Nephron (organoid): Measurements from ENCODE around the gene SIX3.

ENCODE experiments used
- H3K27ac Mint-ChIP-seq, 3 experiments: 2 replicates each; pipeline ENCODE4 v1.8.0; 2020; ENCODE audit warnings: mixed read lengths in 3 of 3, mild to moderate bottlenecking in 2 of 3, moderate library complexity in 1 of 3
- H3K27me3 Mint-ChIP-seq: 2 replicates; pipeline ENCODE4 v1.8.0; 2021; ENCODE audit warnings: low read depth, mild to moderate bottlenecking, moderate library complexity, mixed read lengths
- H3K36me3 Mint-ChIP-seq: 2 replicates; pipeline ENCODE4 v1.8.0; 2020; ENCODE audit warnings: low read depth, mixed read lengths
- H3K4me1 Mint-ChIP-seq: 2 replicates; pipeline ENCODE4 v1.8.0; 2020; ENCODE audit warnings: mixed read lengths
- H3K4me3 Mint-ChIP-seq, 3 experiments: 2 replicates each; pipeline ENCODE4 v1.8.0; 2020; ENCODE audit warnings: mild to moderate bottlenecking in 3 of 3, mixed read lengths in 3 of 3, moderate library complexity in 2 of 3
- H3K9me3 Mint-ChIP-seq: 2 replicates; pipeline ENCODE4 v1.8.0; 2020; ENCODE audit warnings: mixed read lengths
- TF ChIP-seq, protein P1 (sequence below), 3 experiments: fragments of 200-600 bp; sonication (generic); IDR thresholded peaks; one replicate each; pipeline ENCODE4 v1.5.0; 2021; ENCODE audit warnings: antibody characterized with exemption in 3 of 3; ENCODE audit not compliant: unreplicated experiment in 3 of 3

SIX3 gene

DNA sequence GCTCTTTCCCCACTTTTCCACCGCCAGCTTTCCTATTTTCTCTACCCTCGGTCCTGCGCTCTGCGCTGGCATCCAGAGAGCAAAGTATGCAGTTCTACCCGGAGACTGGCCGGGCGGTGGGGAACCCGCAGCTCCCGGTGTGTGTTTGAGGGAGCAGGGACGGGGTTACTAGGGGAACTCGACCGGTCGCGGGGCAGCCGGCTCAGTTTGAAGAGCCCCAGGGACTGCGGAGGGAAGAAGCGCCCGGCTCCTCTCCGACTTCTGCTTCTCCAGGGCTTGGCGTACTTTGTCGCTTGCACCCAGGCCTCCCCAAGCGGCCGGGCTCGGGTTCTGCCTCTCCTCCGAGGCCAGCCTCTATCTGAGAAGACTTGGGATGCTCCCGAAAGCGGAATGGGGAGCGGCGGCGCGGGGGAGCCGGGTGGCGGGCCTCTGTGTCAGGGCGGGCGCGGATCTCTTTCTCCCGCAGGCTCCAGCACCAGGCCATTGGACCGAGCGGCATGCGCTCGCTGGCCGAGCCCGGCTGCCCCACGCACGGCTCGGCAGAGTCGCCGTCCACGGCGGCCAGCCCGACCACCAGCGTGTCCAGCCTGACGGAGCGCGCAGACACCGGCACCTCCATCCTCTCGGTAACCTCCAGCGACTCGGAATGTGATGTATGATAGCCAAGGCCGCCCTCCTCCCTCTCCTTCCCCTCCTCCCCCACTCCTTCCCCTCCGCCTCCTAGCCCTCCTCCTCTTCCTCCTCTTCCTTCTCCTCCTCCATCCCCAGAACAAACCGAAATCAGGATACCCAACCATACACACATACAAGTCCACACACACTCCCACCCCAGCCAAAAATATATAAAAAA is 2.8 kb downstream of the SIX3 start:
- H3K4me3 Mint-ChIP-seq, result peak overlapping the region; percentile 2 to 48 (median 25)
- TF ChIP-seq, protein P1, sequence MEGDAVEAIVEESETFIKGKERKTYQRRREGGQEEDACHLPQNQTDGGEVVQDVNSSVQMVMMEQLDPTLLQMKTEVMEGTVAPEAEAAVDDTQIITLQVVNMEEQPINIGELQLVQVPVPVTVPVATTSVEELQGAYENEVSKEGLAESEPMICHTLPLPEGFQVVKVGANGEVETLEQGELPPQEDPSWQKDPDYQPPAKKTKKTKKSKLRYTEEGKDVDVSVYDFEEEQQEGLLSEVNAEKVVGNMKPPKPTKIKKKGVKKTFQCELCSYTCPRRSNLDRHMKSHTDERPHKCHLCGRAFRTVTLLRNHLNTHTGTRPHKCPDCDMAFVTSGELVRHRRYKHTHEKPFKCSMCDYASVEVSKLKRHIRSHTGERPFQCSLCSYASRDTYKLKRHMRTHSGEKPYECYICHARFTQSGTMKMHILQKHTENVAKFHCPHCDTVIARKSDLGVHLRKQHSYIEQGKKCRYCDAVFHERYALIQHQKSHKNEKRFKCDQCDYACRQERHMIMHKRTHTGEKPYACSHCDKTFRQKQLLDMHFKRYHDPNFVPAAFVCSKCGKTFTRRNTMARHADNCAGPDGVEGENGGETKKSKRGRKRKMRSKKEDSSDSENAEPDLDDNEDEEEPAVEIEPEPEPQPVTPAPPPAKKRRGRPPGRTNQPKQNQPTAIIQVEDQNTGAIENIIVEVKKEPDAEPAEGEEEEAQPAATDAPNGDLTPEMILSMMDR (IDR thresholded peaks at IDR 0.05; ENCODE audit: unreplicated experiment in 3 of 3), result no peak
- H3K9me3 Mint-ChIP-seq, result no peaks in the 10 kb centered on the region
- H3K36me3 Mint-ChIP-seq, result no peaks in the 10 kb centered on the region
- H3K27me3 Mint-ChIP-seq, result peaks cover 100% of the 10 kb centered on the region
- peaks cover 30% of the 10 kb centered on the region for H3K4me1 Mint-ChIP-seq
- no peak overlapping the region for H3K27ac Mint-ChIP-seq

DNA sequence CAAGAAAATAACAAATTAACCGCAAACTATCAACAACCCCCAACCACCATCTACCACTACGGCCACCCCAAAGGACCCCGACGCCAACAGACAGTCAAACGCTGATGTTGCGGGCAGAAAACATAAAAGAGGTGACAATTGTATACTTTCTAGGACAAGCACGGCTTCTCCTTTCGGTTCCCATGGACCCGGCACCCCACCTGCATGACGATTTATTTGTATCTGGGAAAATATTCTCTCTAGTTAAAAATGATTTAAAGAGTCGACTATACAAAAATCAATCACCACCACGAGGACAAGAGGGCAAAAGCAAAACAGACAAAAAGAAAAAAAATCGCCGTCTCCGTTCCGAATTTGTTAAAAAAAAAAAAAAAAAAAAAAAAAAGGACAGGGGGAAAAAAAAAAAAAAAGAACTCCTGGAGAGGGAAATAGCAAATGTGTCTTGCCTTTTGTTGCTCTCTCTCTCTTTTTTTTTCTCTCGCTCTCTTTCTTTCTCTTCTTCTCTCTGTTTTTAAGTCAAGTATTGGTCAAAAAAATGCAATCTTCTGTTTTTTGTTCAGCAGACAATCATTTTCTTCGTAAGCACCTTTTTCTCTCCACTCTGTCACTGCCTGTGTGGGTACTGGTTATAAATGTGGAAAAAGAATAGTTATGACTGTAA is 3.6 kb downstream of the SIX3 start:
- no peaks in the 10 kb centered on the region for H3K36me3 Mint-ChIP-seq
- peaks cover 25% of the 10 kb centered on the region for H3K4me1 Mint-ChIP-seq
- peak overlapping the region; percentile 2 to 40 (median 25) for H3K4me3 Mint-ChIP-seq
- H3K9me3 Mint-ChIP-seq, result no peaks in the 10 kb centered on the region
- H3K27ac Mint-ChIP-seq, result no peak overlapping the region
- TF ChIP-seq, protein P1 (IDR thresholded peaks at IDR 0.05; ENCODE audit: unreplicated experiment in 3 of 3), result no peak
- H3K27me3 Mint-ChIP-seq, result peaks cover 100% of the 10 kb centered on the region

DNA sequence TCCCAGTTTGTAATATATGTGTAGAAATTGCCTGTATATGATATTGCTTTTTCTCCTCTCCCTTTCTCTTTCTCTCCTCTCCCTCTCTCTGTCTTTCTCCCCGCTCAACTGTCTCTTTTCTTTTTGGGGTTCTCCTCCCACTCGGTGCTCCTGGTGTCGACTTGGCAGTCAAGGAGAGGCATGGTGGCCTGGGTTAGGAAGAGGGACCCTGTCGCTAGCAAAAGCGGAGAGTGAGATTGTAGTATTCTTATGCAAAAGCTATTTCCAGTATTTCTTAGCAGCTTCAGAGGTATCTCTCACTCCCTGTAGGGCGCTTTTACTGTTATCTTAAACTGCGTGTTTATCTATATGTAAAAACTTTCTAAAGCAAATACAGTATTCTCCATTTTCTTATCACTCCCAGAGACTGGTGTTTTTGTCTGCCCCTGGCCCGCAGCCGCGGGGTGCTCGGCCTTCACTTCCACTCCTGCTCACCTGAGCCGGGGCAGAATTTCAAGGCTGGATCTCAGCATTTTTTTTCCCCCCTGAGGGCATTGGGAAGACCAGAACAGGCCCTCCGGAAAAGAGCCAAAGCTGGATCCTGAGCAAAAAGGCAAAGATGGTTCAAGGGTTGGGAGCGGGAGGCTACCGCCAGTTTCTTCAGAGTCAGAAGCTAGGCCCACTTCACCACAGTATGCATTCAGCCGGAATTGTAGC is 4.3 kb downstream of the SIX3 start:
- peaks cover 27% of the 10 kb centered on the region for H3K4me1 Mint-ChIP-seq
- no peaks in the 10 kb centered on the region for H3K9me3 Mint-ChIP-seq

DNA sequence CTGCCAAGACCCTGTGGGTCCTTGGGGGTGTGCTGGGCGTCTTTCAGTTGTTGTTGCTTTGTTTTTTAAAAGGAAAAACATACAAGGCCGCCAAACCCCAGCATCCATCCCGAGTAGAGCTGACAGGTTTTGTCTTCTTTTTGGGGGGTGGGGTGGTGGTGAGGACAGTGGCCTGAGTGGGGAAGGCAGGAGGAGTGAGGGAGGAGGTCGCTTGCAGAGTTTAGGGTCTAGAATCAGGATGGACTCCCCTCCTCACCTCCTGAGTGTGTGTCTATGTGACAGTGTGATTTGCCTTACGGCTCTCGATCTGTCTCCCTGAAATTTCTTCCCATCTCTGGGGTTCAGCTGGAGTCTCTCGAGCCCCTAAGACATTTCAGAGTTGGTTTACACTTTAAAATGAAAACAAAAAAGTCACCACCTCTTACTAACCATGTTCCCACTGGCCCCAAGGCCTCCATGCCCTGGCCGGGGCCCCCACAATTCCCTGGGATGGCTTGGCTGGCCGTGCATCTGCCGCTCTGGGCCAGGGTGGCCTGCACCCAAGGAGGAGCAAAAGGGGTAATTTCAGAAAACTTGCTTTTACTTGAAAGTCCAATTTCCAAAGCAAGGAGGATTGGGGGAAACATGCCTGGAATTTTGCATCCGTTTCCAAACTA is 5.0 kb downstream of the SIX3 start:
- Mint-ChIP-seq H3K27me3 (peaks cover 100% of the 10 kb centered on the region), H3K4me3 (no peak overlapping the region), H3K4me1 (peaks cover 23% of the 10 kb centered on the region), H3K27ac (no peak overlapping the region), H3K36me3 (no peaks in the 10 kb centered on the region), H3K9me3 (no peaks in the 10 kb centered on the region)
- TF ChIP-seq, protein P1 (IDR thresholded peaks at IDR 0.05; ENCODE audit: unreplicated experiment in 3 of 3), result no peak

More for the DNA sequence above, 4.3 kb downstream of the SIX3 start:
- H3K36me3 Mint-ChIP-seq, result no peaks in the 10 kb centered on the region
- H3K27ac Mint-ChIP-seq, result no peak overlapping the region
- H3K4me3 Mint-ChIP-seq, result peak overlapping the region in 1 of 3 experiments; percentile 33
- TF ChIP-seq, protein P1 (IDR thresholded peaks at IDR 0.05; ENCODE audit: unreplicated experiment in 3 of 3), result no peak
- H3K27me3 Mint-ChIP-seq, result peaks cover 100% of the 10 kb centered on the region

DNA sequence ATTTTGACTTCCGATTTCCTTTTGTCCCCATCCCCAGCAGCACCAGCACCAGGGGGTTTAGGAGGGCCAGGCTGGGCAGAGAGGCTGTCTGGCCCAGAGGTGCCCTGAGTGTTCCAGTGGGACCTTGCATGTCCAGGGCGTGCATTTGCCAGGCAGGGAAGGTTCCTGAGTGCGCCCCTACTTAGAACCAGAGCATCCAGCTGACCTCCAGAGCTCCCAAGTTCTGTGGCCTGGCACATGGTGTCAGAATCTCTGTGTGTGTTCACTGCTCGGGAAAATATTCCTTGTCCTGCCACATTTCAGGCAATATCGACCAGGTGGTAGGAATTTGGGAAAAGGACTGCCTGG is 5.5 kb downstream of the SIX3 start:
- Mint-ChIP-seq H3K4me1 (peaks cover 23% of the 10 kb centered on the region), H3K4me3 (no peak overlapping the region), H3K27me3 (peaks cover 100% of the 10 kb centered on the region)

More for the DNA sequence above, 5.5 kb downstream of the SIX3 start:
- no peak overlapping the region for H3K27ac Mint-ChIP-seq
- no peaks in the 10 kb centered on the region for H3K36me3 Mint-ChIP-seq
- H3K9me3 Mint-ChIP-seq, result no peaks in the 10 kb centered on the region
- TF ChIP-seq, protein P1 (IDR thresholded peaks at IDR 0.05; ENCODE audit: unreplicated experiment in 3 of 3), result no peak
